Measurements from ENCODE around the gene FGD3.

FGD3 gene

DNA sequence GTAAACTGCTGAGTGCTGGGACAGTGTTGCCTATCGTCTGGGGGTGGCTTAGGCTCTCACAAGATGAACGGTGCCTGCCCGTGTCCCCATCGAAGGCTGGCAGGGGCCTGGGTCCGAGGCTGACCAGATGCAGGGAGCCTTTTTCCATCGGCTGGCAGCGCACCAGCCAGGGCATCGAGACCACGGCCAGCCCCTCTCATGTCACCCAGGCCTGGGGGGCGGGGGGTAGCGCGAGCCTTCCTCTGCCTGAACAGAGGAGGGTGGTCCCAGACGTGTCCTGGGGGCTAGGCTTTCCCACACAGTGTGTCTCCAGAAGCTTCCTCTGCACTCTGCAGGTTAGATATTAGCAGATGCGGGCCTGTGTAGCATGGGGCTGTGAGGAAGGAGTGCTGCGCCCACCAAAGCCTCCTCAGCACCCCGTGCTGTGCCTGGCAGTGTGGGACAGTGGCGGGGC, 17.3 kb downstream of the FGD3 start:
- H3K4me3 ChIP-seq (replicated peaks; ENCODE audit: low read depth, low read length) = no peak overlapping the region
- DNase-seq (ENCODE audit: extremely low read depth, low read depth) = no peak
- TF ChIP-seq, protein P1, sequence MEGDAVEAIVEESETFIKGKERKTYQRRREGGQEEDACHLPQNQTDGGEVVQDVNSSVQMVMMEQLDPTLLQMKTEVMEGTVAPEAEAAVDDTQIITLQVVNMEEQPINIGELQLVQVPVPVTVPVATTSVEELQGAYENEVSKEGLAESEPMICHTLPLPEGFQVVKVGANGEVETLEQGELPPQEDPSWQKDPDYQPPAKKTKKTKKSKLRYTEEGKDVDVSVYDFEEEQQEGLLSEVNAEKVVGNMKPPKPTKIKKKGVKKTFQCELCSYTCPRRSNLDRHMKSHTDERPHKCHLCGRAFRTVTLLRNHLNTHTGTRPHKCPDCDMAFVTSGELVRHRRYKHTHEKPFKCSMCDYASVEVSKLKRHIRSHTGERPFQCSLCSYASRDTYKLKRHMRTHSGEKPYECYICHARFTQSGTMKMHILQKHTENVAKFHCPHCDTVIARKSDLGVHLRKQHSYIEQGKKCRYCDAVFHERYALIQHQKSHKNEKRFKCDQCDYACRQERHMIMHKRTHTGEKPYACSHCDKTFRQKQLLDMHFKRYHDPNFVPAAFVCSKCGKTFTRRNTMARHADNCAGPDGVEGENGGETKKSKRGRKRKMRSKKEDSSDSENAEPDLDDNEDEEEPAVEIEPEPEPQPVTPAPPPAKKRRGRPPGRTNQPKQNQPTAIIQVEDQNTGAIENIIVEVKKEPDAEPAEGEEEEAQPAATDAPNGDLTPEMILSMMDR (IDR thresholded peaks at IDR 0.05; ENCODE audit: low read depth, low read length, missing control alignments) = no peak

DNA sequence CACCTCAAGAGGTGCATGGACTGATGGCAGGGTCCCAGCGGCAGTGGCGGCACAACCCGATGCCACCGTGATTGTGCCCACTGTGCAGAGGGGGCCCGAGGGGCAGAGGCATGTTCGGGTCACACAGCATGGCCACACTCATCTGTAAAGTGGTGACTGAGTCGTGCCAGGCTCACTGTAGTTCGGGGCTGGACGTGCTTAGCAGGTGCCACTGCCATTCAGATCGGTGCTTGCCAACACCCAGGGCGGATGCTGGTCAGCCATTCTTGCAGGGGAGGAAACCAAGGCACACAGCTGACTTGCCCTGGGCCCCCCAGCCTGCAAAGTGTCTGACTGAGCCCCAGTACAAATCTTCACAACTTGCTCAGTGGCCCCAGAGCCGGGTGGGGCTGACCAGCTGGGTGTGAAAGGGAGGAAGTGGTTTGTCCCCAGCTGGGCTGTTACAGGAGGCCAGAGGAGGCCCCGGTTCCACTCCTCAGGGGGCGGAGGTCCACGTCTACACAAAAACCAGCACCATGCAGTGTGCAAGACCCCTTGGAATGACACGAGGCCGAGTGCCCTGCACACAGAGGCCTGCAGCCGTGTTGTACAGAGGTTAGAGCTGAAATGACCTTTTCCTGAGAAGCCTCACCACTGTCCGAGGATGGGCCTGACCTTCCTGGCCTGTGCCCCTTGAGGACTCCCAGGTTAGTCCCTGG, 17.9 kb downstream of the FGD3 start:
- DNase-seq (ENCODE audit: extremely low read depth, low read depth) = no peak
- TF ChIP-seq, protein P1 (IDR thresholded peaks at IDR 0.05; ENCODE audit: low read depth, low read length, missing control alignments) = no peak
- no peak overlapping the region for H3K4me3 ChIP-seq (replicated peaks; ENCODE audit: low read depth, low read length)

DNA sequence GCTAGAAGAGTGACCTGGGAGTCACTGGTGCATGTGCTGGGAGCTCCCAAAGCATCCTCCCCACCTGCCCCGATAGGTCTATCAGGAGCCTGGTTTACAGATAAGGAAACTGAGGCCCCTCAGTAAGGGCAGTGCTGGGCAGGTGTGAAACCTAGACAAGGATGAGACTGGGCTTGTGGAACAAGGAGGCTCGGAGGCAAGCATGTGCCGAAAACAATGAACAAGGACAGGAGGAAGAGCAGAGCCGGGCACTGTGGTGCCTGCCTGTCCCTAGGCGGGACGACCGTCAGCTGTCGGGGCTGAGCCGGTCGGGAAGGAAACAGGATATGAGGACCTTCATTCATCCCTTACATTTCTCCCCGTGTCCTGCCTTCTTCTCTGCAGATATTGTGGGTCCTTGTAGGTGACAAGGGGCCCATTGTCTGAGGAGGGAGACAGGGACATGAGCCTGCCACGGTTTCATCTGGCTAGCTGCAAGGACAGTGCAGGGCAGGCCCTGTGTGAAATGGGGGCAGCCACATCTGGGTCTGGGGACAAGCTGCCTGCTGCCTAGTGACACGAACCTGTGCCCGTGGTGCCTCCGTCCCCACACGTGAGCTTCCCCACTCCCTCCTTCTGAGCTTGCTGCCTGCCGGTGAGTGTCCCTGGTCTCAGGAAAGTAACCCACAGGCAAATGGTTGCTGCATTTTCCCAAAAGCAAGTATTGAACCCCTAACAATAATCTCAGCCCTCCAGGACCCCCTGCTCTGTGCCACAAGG, 18.6 kb downstream of the FGD3 start:
- TF ChIP-seq, protein P1 (IDR thresholded peaks at IDR 0.05; ENCODE audit: low read depth, low read length, missing control alignments) = no peak
- H3K4me3 ChIP-seq (replicated peaks; ENCODE audit: low read depth, low read length) = no peak overlapping the region
- DNase-seq (ENCODE audit: extremely low read depth, low read depth) = no peak

DNA sequence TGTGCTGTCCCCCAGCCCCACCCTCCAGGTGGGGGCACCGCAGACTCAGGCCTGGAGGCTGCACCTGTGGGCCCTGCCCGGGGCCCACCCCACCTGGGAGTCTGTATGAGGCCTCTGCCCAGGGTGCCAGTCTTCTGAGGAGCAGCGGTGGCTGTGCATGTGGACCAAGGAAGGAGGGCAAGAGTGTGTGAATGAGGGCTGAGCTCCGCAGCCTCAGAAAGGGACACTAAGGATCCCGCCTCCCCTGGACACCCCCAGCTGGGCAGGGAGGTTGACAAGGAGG, 19.1 kb downstream of the FGD3 start:
- TF ChIP-seq, protein P1 (IDR thresholded peaks at IDR 0.05; ENCODE audit: low read depth, low read length, missing control alignments) = no peak
- no peak overlapping the region for H3K4me3 ChIP-seq (replicated peaks; ENCODE audit: low read depth, low read length)
- no peak for DNase-seq (ENCODE audit: extremely low read depth, low read depth)

DNA sequence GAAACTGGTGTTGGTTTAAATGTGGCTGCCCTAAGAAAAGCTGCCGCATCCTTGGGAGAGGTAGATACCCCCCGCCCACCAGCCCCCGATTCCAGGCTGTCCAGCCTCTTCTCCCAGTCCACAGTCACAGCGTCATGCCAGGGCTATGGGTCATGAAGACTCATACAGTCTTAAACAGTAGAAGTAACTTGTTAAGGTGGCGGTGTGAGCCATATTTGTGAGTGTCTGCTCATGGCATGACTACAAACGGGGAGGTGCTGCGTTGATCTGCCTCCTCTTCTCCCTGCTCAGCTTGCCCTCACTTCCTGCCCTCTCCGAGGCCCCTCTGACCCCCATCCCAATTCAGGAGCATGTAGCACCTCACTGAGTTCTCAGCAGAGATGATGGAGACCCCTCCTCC, 20.8 kb downstream of the FGD3 start:
- TF ChIP-seq, protein P1 (IDR thresholded peaks at IDR 0.05; ENCODE audit: low read depth, low read length, missing control alignments) = no peak
- H3K4me3 ChIP-seq (replicated peaks; ENCODE audit: low read depth, low read length) = no peak overlapping the region

DNA sequence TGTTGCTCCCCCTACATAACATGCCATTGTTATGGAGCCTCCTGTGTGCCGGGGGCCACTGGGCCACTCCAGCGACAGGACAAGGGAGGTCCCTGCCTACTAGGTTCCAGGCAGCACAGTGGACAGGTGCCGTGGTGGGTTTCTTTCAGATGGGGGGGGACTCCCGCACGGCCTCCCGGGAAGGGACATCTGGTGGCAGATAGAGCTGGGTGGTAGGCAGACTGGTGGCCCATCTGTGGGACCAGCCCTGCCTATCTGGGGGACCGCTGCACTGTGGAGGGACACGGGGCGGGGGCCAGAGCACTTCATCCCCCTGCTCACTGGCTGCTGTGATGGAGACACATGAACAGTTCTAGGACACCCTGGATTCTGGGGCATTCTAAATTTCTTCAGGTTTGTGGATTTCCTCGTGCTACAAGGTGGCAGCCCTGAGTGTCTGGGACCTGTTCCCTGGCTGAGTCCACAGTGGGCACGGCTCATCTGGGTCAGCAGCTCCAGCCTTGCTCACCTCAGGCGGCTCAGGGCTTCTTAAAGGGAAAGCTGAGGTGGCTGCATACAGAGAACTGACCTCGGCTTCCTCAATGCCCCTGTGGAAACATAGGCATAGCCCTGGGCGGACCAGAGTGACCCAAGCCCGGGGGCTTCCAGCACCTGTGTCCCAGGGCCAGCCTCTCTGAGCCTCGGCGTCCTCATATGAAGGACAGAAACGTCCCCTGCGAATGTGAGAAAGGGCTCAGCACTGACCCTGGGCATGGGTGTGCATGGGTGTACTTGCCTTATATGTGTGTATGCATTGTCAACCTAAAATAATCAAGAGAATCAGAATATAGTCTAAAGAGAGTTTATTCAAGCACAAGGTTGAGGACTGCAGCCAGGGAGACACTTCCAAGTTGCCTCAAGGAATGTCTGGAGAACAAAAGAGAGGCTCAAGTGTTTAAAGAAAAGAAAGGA, 22.5 kb downstream of the FGD3 start:
- H3K4me3 ChIP-seq (replicated peaks; ENCODE audit: low read depth, low read length) = no peak overlapping the region

More for the DNA sequence above, 20.8 kb downstream of the FGD3 start:
- no peak for DNase-seq (ENCODE audit: extremely low read depth, low read depth)

More for the DNA sequence above, 22.5 kb downstream of the FGD3 start:
- DNase-seq (ENCODE audit: extremely low read depth, low read depth) = no peak
- TF ChIP-seq, protein P1 (IDR thresholded peaks at IDR 0.05; ENCODE audit: low read depth, low read length, missing control alignments) = no peak

Data from HFF-Myc (cell line).